IgD-negative memory B cell (primary cell): ENCODE measurements around the gene ADAMTSL3. TPM values are rescaled to one million over a fixed set of nuclear protein-coding genes. Genes with fewer than 3 reads are reported as not detected.

Experiments used
- H3K27ac Mint-ChIP-seq, 3 donors: one replicate each; pipeline ENCODE4 v1.8.0; 2020 to 2022; ENCODE audit warnings: mild to moderate bottlenecking in 3 of 3, mixed read lengths in 3 of 3, moderate library complexity in 1 of 3
- H3K27me3 Mint-ChIP-seq: one replicate; pipeline ENCODE4 v1.8.0; 2021; ENCODE audit warnings: mixed read lengths
- H3K36me3 Mint-ChIP-seq: one replicate; pipeline ENCODE4 v1.8.0; 2020; ENCODE audit warnings: mild to moderate bottlenecking, mixed read lengths
- H3K4me1 Mint-ChIP-seq, 3 donors: one replicate each; pipeline ENCODE4 v1.8.0; 2020 to 2022; ENCODE audit warnings: mixed read lengths in 3 of 3, mild to moderate bottlenecking in 1 of 3
- H3K4me3 Mint-ChIP-seq, 4 donors: one replicate each; pipeline ENCODE4 v1.8.0; 2020 to 2022; ENCODE audit warnings: mild to moderate bottlenecking in 4 of 4, mixed read lengths in 4 of 4, moderate library complexity in 3 of 4
- H3K9me3 Mint-ChIP-seq, 3 donors: one replicate each; pipeline ENCODE4 v1.8.0; 2020 to 2021; ENCODE audit warnings: mixed read lengths in 3 of 3, mild to moderate bottlenecking in 1 of 3
- polyA plus RNA-seq: library from polyadenylated mRNA; unstranded; fragments of 300-500 nt; fragmentation: Illumina TruSeq; gene quantifications from one replicate; pipeline ENCODE4 v1.2.3, GENCODE V29; 2021

Gene ADAMTSL3
- polyA plus RNA-seq, 1 donor from 2014 or later: not detected

GRCh38 chr15:83899670-83900069 is 245.7 kb downstream of the ADAMTSL3 start:
- H3K36me3 Mint-ChIP-seq: no peaks in the 10 kb centered on the region
- H3K27ac Mint-ChIP-seq: no peak overlapping the region
- peaks cover 0 to 1% (median 0%) of the 10 kb centered on the region in 3 donors for H3K9me3 Mint-ChIP-seq
- H3K4me3 Mint-ChIP-seq: no peak overlapping the region
- H3K4me1 Mint-ChIP-seq: no peaks in the 10 kb centered on the region
- H3K27me3 Mint-ChIP-seq: peaks cover 2% of the 10 kb centered on the region

- Mint-ChIP-seq H3K27ac (no peak overlapping the region), H3K27me3 (no peaks in the 10 kb centered on the region), H3K4me1 (no peaks in the 10 kb centered on the region), H3K4me3 (no peak overlapping the region), H3K36me3 (no peaks in the 10 kb centered on the region), H3K9me3 (peaks cover 0 to 4% (median 2%) of the 10 kb centered on the region in 3 donors)
Observed at GRCh38 chr15:83904107-83905040, 250.5 kb downstream of the ADAMTSL3 start.

- H3K9me3 Mint-ChIP-seq: peaks cover 0 to 4% (median 2%) of the 10 kb centered on the region in 3 donors
- no peaks in the 10 kb centered on the region for H3K36me3 Mint-ChIP-seq
- no peaks in the 10 kb centered on the region for H3K4me1 Mint-ChIP-seq
- no peak overlapping the region for H3K27ac Mint-ChIP-seq
- H3K27me3 Mint-ChIP-seq: peaks cover 5% of the 10 kb centered on the region
- no peak overlapping the region for H3K4me3 Mint-ChIP-seq
Observed at GRCh38 chr15:83905556-83906273, 251.8 kb downstream of the ADAMTSL3 start.

- H3K9me3 Mint-ChIP-seq: peaks cover 0 to 2% (median 0%) of the 10 kb centered on the region in 3 donors
- no peak overlapping the region for H3K27ac Mint-ChIP-seq
- H3K36me3 Mint-ChIP-seq: no peaks in the 10 kb centered on the region
- peaks cover 7% of the 10 kb centered on the region for H3K27me3 Mint-ChIP-seq
- H3K4me3 Mint-ChIP-seq: no peak overlapping the region
- H3K4me1 Mint-ChIP-seq: no peaks in the 10 kb centered on the region
Observed at GRCh38 chr15:83911345-83911744, 257.4 kb downstream of the ADAMTSL3 start.

- Mint-ChIP-seq H3K36me3 (no peaks in the 10 kb centered on the region), H3K9me3 (peaks cover 0 to 2% (median 0%) of the 10 kb centered on the region in 3 donors), H3K27me3 (peaks cover 7% of the 10 kb centered on the region), H3K4me1 (no peaks in the 10 kb centered on the region), H3K4me3 (no peak overlapping the region), H3K27ac (no peak overlapping the region)
Observed at GRCh38 chr15:83912343-83912742, 258.4 kb downstream of the ADAMTSL3 start.

- H3K9me3 Mint-ChIP-seq: peaks cover 0 to 2% (median 0%) of the 10 kb centered on the region in 3 donors
- no peaks in the 10 kb centered on the region for H3K36me3 Mint-ChIP-seq
- H3K27me3 Mint-ChIP-seq: peaks cover 7% of the 10 kb centered on the region
- H3K27ac Mint-ChIP-seq: no peak overlapping the region
- no peak overlapping the region for H3K4me3 Mint-ChIP-seq
- H3K4me1 Mint-ChIP-seq: no peaks in the 10 kb centered on the region
Observed at GRCh38 chr15:83913034-83913632, 259.2 kb downstream of the ADAMTSL3 start.

- no peaks in the 10 kb centered on the region for H3K36me3 Mint-ChIP-seq
- peaks cover 0 to 2% (median 0%) of the 10 kb centered on the region in 3 donors for H3K9me3 Mint-ChIP-seq
- peaks cover 2 to 12% (median 10%) of the 10 kb centered on the region in 3 donors for H3K4me1 Mint-ChIP-seq
- peaks cover 8% of the 10 kb centered on the region for H3K27me3 Mint-ChIP-seq
- H3K4me3 Mint-ChIP-seq: no peak overlapping the region
- H3K27ac Mint-ChIP-seq: no peak overlapping the region
Observed at GRCh38 chr15:83914906-83915305, 261.0 kb downstream of the ADAMTSL3 start.

GRCh38 chr15:83917432-83917831 is 263.5 kb downstream of the ADAMTSL3 start:
- H3K27me3 Mint-ChIP-seq: peaks cover 6% of the 10 kb centered on the region
- no peaks in the 10 kb centered on the region for H3K36me3 Mint-ChIP-seq
- H3K27ac Mint-ChIP-seq: peak overlapping the region in 1 of 3 donors; percentile 25
- H3K9me3 Mint-ChIP-seq: peaks cover 0 to 2% (median 0%) of the 10 kb centered on the region in 3 donors
- H3K4me3 Mint-ChIP-seq: no peak overlapping the region
- H3K4me1 Mint-ChIP-seq: peaks cover 2 to 12% (median 10%) of the 10 kb centered on the region in 3 donors

GRCh38 chr15:83918011-83918410 is 264.1 kb downstream of the ADAMTSL3 start:
- H3K27ac Mint-ChIP-seq: no peak overlapping the region

GRCh38 chr15:83919319-83919830 is 265.5 kb downstream of the ADAMTSL3 start:
- Mint-ChIP-seq H3K9me3 (peaks cover 0 to 2% (median 0%) of the 10 kb centered on the region in 3 donors), H3K4me1 (peaks cover 2 to 12% (median 10%) of the 10 kb centered on the region in 3 donors), H3K4me3 (peak overlapping the region in 1 of 4 donors; percentile 75), H3K27me3 (peaks cover 6% of the 10 kb centered on the region), H3K36me3 (no peaks in the 10 kb centered on the region), H3K27ac (peak overlapping the region in 1 of 3 donors; percentile 1)

More at GRCh38 chr15:83918011-83918410, 264.1 kb downstream of the ADAMTSL3 start:
- Mint-ChIP-seq H3K9me3 (peaks cover 0 to 2% (median 0%) of the 10 kb centered on the region in 3 donors), H3K36me3 (no peaks in the 10 kb centered on the region), H3K4me3 (no peak overlapping the region), H3K4me1 (peaks cover 2 to 12% (median 10%) of the 10 kb centered on the region in 3 donors), H3K27me3 (peaks cover 6% of the 10 kb centered on the region)

- peaks cover 2 to 12% (median 10%) of the 10 kb centered on the region in 3 donors for H3K4me1 Mint-ChIP-seq
- no peaks in the 10 kb centered on the region for H3K36me3 Mint-ChIP-seq
- H3K9me3 Mint-ChIP-seq: peaks cover 0 to 2% (median 0%) of the 10 kb centered on the region in 3 donors
- peaks cover 4% of the 10 kb centered on the region for H3K27me3 Mint-ChIP-seq
- H3K4me3 Mint-ChIP-seq: no peak overlapping the region
- no peak overlapping the region for H3K27ac Mint-ChIP-seq
Observed at GRCh38 chr15:83919978-83920510, 266.1 kb downstream of the ADAMTSL3 start.

GRCh38 chr15:83922649-83923294 is 268.8 kb downstream of the ADAMTSL3 start:
- H3K27me3 Mint-ChIP-seq: peaks cover 4% of the 10 kb centered on the region
- H3K9me3 Mint-ChIP-seq: peaks cover 0 to 2% (median 0%) of the 10 kb centered on the region in 3 donors

GRCh38 chr15:83926116-83926515 is 272.2 kb downstream of the ADAMTSL3 start:
- no peak overlapping the region for H3K4me3 Mint-ChIP-seq
- no peaks in the 10 kb centered on the region for H3K36me3 Mint-ChIP-seq
- no peaks in the 10 kb centered on the region for H3K27me3 Mint-ChIP-seq
- H3K4me1 Mint-ChIP-seq: peaks cover 6 to 12% (median 11%) of the 10 kb centered on the region in 3 donors
- H3K9me3 Mint-ChIP-seq: no peaks in the 10 kb centered on the region
- H3K27ac Mint-ChIP-seq: no peak overlapping the region

More at GRCh38 chr15:83922649-83923294, 268.8 kb downstream of the ADAMTSL3 start:
- no peak overlapping the region for H3K4me3 Mint-ChIP-seq
- H3K36me3 Mint-ChIP-seq: no peaks in the 10 kb centered on the region
- H3K27ac Mint-ChIP-seq: no peak overlapping the region
- peaks cover 2 to 12% (median 10%) of the 10 kb centered on the region in 3 donors for H3K4me1 Mint-ChIP-seq
